HCT116 (cell line): ENCODE data around the gene PRR35. TPM values are rescaled to one million over a fixed set of nuclear protein-coding genes. Genes with fewer than 3 reads are reported as not detected.

ENCODE experiments used
- ATAC-seq: fragments of 200-7000 bp; cut with Tn5 transposase; 2 replicates; pipeline ENCODE4 v1.9.1; 2020; ENCODE audit warnings: mild to moderate bottlenecking, moderate library complexity
- BruUV-seq: library from RNA; stranded (reverse); fragments of 400-500 nt; replicated peaks from 2 replicates; lab custom pipeline; 2021; lab: Mats Ljungman, UMichigan
- CTCF ChIA-PET: fragments of 300-600 bp; sonication (Branson Sonifier 250); formaldehyde crosslinking; loops from one replicate; lab custom pipeline; 2021; ENCODE audit warnings: antibody characterized with exemption; lab: Charles Lee
- POLR2A ChIA-PET: fragments of 300-600, 350-600 bp; sonication (Branson Sonifier 250); formaldehyde crosslinking; loops from one replicate; lab custom pipeline; 2021; ENCODE audit warnings: antibody characterized with exemption; lab: Charles Lee
- RAD21 ChIA-PET, 2 experiments: fragments of 300-600 bp; sonication (Branson Sonifier 250); formaldehyde crosslinking; loops; one replicate each; lab custom pipeline; 2023; ENCODE audit warnings: low total read pairs in 2 of 2; ENCODE audit not compliant: uncharacterized antibody in 2 of 2, unreplicated experiment in 2 of 2, low non-redundant PET in 1 of 2; lab: Charles Lee
- DNase-seq: peaks from one replicate; pipeline ENCODE4 v3.0.0-alpha.2; 2010; ENCODE audit warnings: low read depth, low spot score
- H2AFZ ChIP-seq: fragments of 200-600 bp; shearing (Covaris generic), sonication (generic); 2 replicates; pipeline ENCODE4 v1.6.1; 2017; ENCODE audit warnings: low read depth, mixed run types, mixed read lengths, antibody characterized with exemption, low read length; ENCODE audit not compliant: poor library complexity, severe bottlenecking
- H3K27ac ChIP-seq: 2 replicates; pipeline ENCODE4 v1.5.1; 2012; ENCODE audit warnings: low read depth, low read length
- H3K27me3 ChIP-seq: fragments of 200-600 bp; sonication (generic); 2 replicates; pipeline ENCODE4 v1.6.1; 2016; ENCODE audit warnings: mixed run types, low read length, mixed read lengths; ENCODE audit not compliant: insufficient read depth
- H3K36me3 ChIP-seq, 2 experiments: fragments of 200-500 bp in 1 of 2; fragments of 200-600 bp in 1 of 2; sonication (Bioruptor generic) in 1 of 2; sonication (generic) in 1 of 2; 2 replicates each; pipeline versions ENCODE4 v1.5.1 to v1.6.1; 2014 to 2016; ENCODE audit warnings: low read length in 2 of 2, inconsistent platforms in 1 of 2, mixed read lengths in 1 of 2, mixed run types in 1 of 2; ENCODE audit not compliant: insufficient read depth in 2 of 2, control insufficient read depth in 1 of 2
- H3K4me1 ChIP-seq, 2 experiments: fragments of 200-600 bp in 1 of 2; sonication (generic) in 1 of 2; 2 replicates each; pipeline versions ENCODE4 v1.5.1 to v1.6.1; 2012 to 2017; ENCODE audit warnings: low read length in 2 of 2, inconsistent platforms in 1 of 2, mild to moderate bottlenecking in 1 of 2, mixed read lengths in 1 of 2, mixed run types in 1 of 2, moderate library complexity in 1 of 2; ENCODE audit not compliant: insufficient read depth in 2 of 2, control insufficient read depth in 1 of 2
- H3K4me2 ChIP-seq: fragments of 200-600 bp; sonication (generic); 2 replicates; pipeline ENCODE4 v1.6.1; 2017; ENCODE audit warnings: mixed run types, low read length, mixed read lengths
- H3K4me3 ChIP-seq, 2 experiments: fragments of 200-600 bp in 1 of 2; sonication (generic) in 1 of 2; replicated peaks in 1 of 2; 2 replicates each; pipeline ENCODE4 v1.5.1; 2011 to 2016; ENCODE audit warnings: low read length in 2 of 2, control low read depth in 1 of 2, low read depth in 1 of 2, mild to moderate bottlenecking in 1 of 2, mixed read lengths in 1 of 2, mixed run types in 1 of 2
- H3K79me2 ChIP-seq: fragments of 200-600 bp; sonication (generic); 2 replicates; pipeline ENCODE4 v1.6.1; 2017; ENCODE audit warnings: mild to moderate bottlenecking, mixed run types, low read length, moderate library complexity, mixed read lengths; ENCODE audit not compliant: insufficient read depth
- H3K9ac ChIP-seq: fragments of 200-600 bp; sonication (generic); 2 replicates; pipeline ENCODE4 v1.6.1; 2016; ENCODE audit warnings: low read length, mixed read lengths
- H3K9me2 ChIP-seq: fragments of 200-600 bp; sonication (generic), shearing (Covaris generic); 2 replicates; pipeline ENCODE4 v1.6.1; 2017; ENCODE audit warnings: mixed run types, mild to moderate bottlenecking, moderate library complexity; ENCODE audit not compliant: insufficient read depth
- H3K9me3 ChIP-seq, 2 experiments: fragments of 200-500 bp in 1 of 2; fragments of 200-600 bp in 1 of 2; sonication (Bioruptor generic) in 1 of 2; sonication (generic) in 1 of 2; 2 replicates each; pipeline ENCODE4 v1.6.1; 2014 to 2017; ENCODE audit warnings: low read length in 2 of 2, mixed read lengths in 2 of 2, inconsistent platforms in 1 of 2, low read depth in 1 of 2, mild to moderate bottlenecking in 1 of 2, mixed run types in 1 of 2, moderate library complexity in 1 of 2; ENCODE audit not compliant: control insufficient read depth in 1 of 2, insufficient read depth in 1 of 2
- H4K20me1 ChIP-seq: fragments of 200-600 bp; sonication (generic), shearing (Covaris generic); 2 replicates; pipeline ENCODE4 v1.6.1; 2017; ENCODE audit warnings: mixed run types, mild to moderate bottlenecking, moderate library complexity; ENCODE audit not compliant: insufficient read depth
- ATF3 ChIP-seq: IDR thresholded peaks from 2 replicates; pipeline ENCODE4 v1.6.1; 2012
- CBX3 ChIP-seq: IDR thresholded peaks from 2 replicates; pipeline ENCODE4 v1.6.1; 2012; ENCODE audit warnings: low read depth
- CTCF ChIP-seq, 3 experiments: fragments of 200-600 bp in 1 of 3; sonication (generic) in 1 of 3; IDR thresholded peaks in 2 of 3; conservative IDR thresholded peaks in 1 of 3; 2 replicates each; pipeline ENCODE4 v1.5.1; 2012 to 2017; ENCODE audit warnings: low read depth in 2 of 3, low read length in 2 of 3, antibody characterized with exemption in 1 of 3, borderline replicate concordance in 1 of 3, control low read depth in 1 of 3, mild to moderate bottlenecking in 1 of 3, mixed read lengths in 1 of 3, mixed run types in 1 of 3, moderate library complexity in 1 of 3; ENCODE audit not compliant: insufficient read depth in 1 of 3
- ELF1 ChIP-seq: IDR thresholded peaks from 2 replicates; pipeline ENCODE4 v1.6.1; 2012; ENCODE audit warnings: low read depth, borderline replicate concordance
- EZH2phosphoT487 ChIP-seq: fragments of 200-600 bp; IDR thresholded peaks from 2 replicates; pipeline ENCODE4 v1.6.1; 2018; ENCODE audit warnings: antibody characterized with exemption, borderline replicate concordance
- FOSL1 ChIP-seq: IDR thresholded peaks from 2 replicates; pipeline ENCODE4 v1.6.1; 2012; ENCODE audit warnings: low read depth
- POLR2A ChIP-seq: IDR thresholded peaks from 2 replicates; pipeline ENCODE4 v1.7.0; 2011; ENCODE audit warnings: borderline replicate concordance; ENCODE audit not compliant: insufficient read depth, insufficient read length; ENCODE audit errors: extremely low read depth
- ZBTB33 ChIP-seq: IDR thresholded peaks from 2 replicates; pipeline ENCODE4 v1.6.1; 2011; ENCODE audit warnings: mild to moderate bottlenecking, low read length, moderate library complexity; ENCODE audit not compliant: insufficient replicate concordance; ENCODE audit errors: extremely low read depth
- ZFX ChIP-seq: fragments of 450-650 bp; IDR thresholded peaks from 2 replicates; pipeline ENCODE4 v1.6.1; 2017
- intact Hi-C: fragments of 100-400 bp; cut with micrococcal nuclease; formaldehyde crosslinking; loops from 2 replicates; pipeline ENCODE4 v1.10.0; 2022
- total RNA-seq: library from RNA; stranded (reverse); gene quantifications from one replicate; pipeline ENCODE4 v1.2.1, GENCODE V29; 2021; ENCODE audit not compliant: unreplicated experiment
- TF ChIP-seq, protein P1 (sequence below): IDR thresholded peaks from 2 replicates; pipeline ENCODE4 v1.6.1; 2012

The PRR35 gene
- total RNA-seq, 1 experiment from 2014 or later = not detected

DNA sequence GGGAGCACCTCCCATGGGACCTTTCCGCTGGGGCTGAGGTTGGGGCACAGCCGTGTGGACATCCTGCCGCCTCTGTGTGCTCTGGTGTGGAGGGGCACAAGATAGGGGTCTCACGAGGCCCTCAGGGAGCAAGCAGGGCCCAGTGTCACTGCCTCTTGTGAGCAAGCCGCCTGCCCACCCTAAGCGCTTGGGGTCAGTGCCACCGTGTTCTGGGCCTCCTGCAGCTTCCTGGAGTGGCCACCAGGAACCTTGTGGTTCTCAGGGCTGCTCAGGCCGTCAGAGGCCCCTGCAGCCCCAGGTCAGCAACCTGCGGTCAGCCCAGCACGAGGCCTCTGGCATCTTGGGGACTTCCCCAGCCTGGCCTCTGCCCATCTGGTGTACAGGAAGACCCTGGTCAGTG lies 46.2 kb upstream of the PRR35 start:
- ChIA-PET CTCF (no interaction called here), POLR2A (no interaction called here), RAD21 (no interaction called here)
- H3K9me2 ChIP-seq = no peaks in the 10 kb centered on the region
- no TSS peak for BruUV-seq
- intact Hi-C loops = no loop called here
- no peaks in the 10 kb centered on the region for H4K20me1 ChIP-seq
- no peak overlapping the region for H3K4me2 ChIP-seq
- no peak for TF ChIP-seq FOSL1
- no peak for DNase-seq
- H3K4me1 ChIP-seq = no peaks in the 10 kb centered on the region
- H3K27me3 ChIP-seq = no peaks in the 10 kb centered on the region
- no peaks in the 10 kb centered on the region for H3K9me3 ChIP-seq
- no peak overlapping the region for H3K4me3 ChIP-seq
- no peak overlapping the region for H2AFZ ChIP-seq
- H3K79me2 ChIP-seq = no peaks in the 10 kb centered on the region
- H3K27ac ChIP-seq = no peak overlapping the region
- H3K36me3 ChIP-seq = no peaks in the 10 kb centered on the region
- no peak for ATAC-seq
- H3K9ac ChIP-seq = no peak overlapping the region

DNA sequence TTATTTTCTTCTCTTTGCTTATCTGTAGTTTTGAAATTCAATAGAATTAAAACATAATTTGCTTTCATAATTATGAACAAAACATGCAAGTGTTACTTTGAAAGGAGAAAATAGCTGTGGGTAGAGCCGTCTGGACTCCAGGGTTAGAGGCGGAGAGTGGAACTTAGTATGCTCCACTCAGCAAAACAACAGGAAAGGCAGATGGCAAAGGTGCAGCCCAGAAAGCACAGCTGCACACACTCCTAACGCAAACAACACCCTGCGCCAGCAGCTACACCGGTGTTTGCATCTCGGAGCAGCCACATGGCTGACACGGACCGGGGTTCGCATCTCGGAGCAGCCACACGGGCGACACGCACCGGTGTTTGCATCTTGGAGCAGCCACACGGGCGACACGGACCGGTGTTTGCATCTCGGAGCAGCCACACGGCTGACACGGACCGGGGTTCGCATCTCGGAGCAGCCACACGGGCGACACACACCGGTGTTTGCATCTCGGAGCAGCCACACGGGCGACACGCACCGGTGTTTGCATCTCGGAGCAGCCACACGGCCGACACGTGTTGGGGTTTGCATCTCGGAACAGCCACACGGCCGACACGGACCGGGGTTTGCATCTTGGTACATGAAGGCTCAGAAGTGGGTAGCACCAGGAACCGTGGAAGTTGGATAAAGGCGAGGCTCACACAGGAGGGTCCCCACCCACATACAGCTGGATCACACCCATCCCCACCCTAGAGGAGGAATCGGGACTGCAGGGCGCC lies 44.8 kb upstream of the PRR35 start:
- no peaks in the 10 kb centered on the region for H3K79me2 ChIP-seq
- H3K27ac ChIP-seq = no peak overlapping the region
- H3K4me2 ChIP-seq = no peak overlapping the region
- POLR2A ChIA-PET = no interaction called here
- TF ChIP-seq POLR2A (no peak), CTCF (IDR thresholded peaks at IDR 0.05 in 2 of 3, conservative IDR thresholded peaks at IDR 0.05 in 1 of 3; ENCODE audit: borderline replicate concordance in 1 of 3, insufficient read depth in 1 of 3, low read depth in 2 of 3, low read length in 2 of 3) (no peak), ELF1 (no peak), ZBTB33 (no peak), CBX3 (no peak), ATF3 (no peak), EZH2phosphoT487 (no peak), ZFX (no peak)
- TF ChIP-seq, protein P1, sequence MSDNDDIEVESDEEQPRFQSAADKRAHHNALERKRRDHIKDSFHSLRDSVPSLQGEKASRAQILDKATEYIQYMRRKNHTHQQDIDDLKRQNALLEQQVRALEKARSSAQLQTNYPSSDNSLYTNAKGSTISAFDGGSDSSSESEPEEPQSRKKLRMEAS = no peak
- ATAC-seq = no peak
- no peaks in the 10 kb centered on the region; a peak in 1 of 4 replicates for H3K36me3 ChIP-seq
- no peak overlapping the region for H2AFZ ChIP-seq
- CTCF ChIA-PET = no interaction called here
- RAD21 ChIA-PET = no interaction called here
- no peaks in the 10 kb centered on the region for H3K27me3 ChIP-seq
- H3K4me3 ChIP-seq = no peak overlapping the region
- intact Hi-C loops = no loop called here
- H3K9ac ChIP-seq = no peak overlapping the region
- no peaks in the 10 kb centered on the region for H4K20me1 ChIP-seq
- no peaks in the 10 kb centered on the region for H3K4me1 ChIP-seq
- no TSS peak for BruUV-seq
- H3K9me3 ChIP-seq = no peaks in the 10 kb centered on the region
- no peaks in the 10 kb centered on the region for H3K9me2 ChIP-seq
- no peak for DNase-seq
